NCI-H2227 (cell line): ENCODE measurements around the gene HOXA3.

Experiments
- DNase-seq: peaks from one replicate; lab custom pipeline; 2025; ENCODE audit not compliant: unreplicated experiment; lab: John Stamatoyannopoulos, UW

HOXA3 gene

GRCh38 chr7:27189997-27190748, 37.8 kb upstream of the HOXA3 start:
- no peak for DNase-seq

DNA sequence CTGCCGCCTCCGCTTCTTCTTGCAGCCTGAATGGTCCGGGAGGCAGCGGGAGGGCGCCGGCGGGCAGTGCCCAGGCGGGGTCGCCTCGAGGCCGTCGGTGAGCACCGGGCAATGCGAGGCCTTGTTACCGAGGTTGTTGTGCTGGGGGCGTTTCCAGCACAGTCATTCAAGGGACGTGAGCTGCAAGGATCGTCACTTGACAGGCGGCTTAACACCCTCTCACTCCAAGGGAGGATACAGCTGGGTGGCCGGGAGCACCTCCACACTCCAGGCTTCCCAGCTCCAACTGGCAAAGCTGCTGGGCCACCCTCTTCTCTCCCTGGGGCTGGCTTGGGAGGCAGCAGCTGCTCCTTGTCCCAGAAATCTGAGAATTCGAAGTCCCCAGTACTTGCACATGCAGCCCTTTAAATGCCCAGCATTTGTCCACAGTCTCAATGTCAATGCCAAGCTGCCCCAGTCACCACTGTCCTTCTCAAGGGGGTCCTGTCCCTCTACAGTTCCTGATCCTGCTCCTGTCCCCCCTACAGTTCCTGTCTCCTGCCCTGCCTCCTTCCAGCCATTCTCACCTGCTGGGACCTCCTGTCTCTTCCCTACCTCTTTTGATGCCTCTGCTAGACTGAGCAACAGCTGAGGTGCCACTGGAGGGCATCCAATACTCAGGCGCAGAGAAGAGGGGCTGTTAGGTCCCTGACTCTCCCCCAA, 37.1 kb upstream of the HOXA3 start:
- no peak for DNase-seq

DNA sequence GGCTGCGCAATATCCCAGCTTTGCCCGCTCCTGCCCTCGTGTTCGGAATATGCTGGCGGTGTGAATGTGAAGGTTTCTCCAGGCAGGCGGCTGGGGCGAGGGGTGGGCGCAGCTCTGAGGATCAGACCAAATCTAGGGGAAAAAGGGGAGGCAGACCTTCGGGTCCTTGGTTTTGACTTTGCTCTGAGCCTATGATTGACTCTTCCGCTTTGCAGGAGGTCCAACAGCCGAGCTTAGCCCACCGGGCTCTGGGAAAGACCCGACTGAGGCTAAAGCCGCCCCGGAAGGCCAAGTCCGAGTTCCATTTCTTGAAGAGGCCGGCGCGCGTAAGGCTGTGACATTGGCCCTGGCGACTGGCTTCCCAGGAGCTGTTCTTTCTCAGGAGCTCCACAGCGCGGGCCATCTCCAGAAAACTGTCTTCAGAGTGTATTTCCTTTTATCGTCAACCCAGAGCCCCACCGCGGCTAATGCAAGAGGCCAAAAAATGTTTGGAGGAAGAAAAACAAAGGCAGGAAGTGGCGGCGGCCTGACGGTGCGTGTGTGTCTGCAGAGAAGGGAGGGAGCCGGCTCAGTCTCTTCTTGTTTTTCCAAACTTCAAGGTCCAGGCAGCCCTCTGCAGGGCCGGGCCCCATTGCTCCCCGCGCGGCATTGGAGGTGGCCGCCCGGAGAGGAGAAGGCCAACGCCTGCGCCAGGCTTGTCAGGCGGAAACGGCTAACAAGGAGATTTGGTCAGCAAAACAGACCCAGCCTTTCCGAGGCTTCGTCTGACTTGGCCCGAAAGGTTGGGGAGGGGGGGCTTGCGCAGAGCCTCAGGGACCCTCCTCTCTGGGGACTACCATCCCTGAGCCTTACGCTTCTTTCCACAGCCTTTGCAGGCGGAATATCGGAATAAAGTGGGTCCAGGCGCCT, 36.3 kb upstream of the HOXA3 start:
- DNase-seq = no peak

GRCh38 chr7:27187475-27188385, 35.3 kb upstream of the HOXA3 start:
- no peak for DNase-seq

- no peak for DNase-seq
Observed at GRCh38 chr7:27186668-27187474, 34.5 kb upstream of the HOXA3 start.

DNA sequence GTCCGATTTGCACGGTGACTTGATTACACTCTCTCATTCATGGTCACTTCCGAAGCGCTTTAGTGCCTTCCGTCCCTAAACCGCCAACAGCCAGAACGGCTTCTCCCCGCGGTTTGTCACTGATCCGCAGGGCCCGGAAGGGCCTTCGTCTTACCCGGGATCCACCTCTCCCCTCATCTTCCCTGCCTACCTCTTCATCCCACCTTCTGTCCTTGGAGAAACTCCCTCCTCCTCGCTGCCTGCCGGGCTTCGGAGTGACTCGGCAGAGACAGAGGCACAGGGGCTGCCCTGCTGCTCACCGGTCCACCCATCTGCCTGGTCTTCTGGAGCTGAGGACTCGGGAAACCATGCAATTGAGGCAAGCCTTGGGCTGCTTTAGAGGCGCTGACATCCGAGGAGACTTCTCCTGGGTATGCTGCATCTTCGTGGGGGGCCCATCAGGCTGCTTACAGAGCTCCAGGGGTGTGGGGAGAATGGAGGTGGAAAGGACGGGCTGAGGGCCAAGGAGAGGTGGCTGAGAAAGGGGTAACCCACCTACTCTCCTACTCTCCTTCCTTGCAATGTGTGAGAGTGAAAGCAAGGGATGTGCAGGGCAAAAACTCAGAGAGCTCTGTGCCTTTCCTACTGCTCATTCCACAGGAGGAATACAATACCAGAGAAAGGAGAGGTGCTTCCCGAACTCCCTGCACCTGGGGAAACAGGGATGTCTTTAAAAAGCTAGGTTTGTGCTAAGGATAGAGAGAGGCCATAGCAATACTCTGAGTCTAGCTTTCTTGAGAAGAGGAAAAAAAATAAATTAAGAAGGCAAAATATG, 33.7 kb upstream of the HOXA3 start:
- no peak for DNase-seq

- no peak for DNase-seq
Observed at GRCh38 chr7:27185013-27185853, 32.9 kb upstream of the HOXA3 start, which contains the start of gene HOXA11. Gene HOXA11 (minus strand): TSS chr7:27185232. CDS start chr7:27185144, 88 bp downstream.

- DNase-seq = peak; percentile 17
Observed at GRCh38 chr7:27184337-27185012, 32.1 kb upstream of the HOXA3 start.

DNA sequence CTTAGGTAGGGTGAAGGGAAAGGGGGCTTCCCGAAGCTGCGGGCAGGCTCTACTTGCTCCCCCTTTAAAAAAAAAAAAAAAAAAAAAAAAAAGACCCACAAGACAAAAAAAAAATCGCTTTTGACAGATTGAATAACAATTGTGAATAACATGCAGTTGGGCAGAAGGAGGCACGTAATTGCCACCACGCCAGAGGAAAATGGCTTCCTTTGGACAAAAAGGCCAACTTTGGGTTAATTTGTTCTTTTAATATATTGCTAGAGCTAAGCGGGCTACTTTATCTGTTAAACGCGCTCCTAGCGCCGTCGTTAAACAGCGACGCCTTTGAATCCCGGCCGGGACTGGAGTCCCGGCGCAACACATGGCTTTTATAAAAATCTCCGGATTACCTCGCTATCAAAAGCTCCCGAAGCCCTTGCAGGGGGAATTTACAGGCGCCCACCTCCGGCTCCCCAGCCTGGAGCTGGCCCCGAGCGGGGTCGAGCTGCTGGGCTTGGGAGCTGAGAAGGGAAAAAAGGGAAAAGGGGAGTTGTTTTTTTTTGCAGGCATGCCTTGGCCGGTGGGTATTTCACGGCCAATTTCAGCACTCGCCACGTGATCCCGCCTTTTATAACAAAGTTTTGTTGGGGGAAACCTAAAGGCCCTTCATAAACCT, 31.4 kb upstream of the HOXA3 start:
- no peak for DNase-seq

DNA sequence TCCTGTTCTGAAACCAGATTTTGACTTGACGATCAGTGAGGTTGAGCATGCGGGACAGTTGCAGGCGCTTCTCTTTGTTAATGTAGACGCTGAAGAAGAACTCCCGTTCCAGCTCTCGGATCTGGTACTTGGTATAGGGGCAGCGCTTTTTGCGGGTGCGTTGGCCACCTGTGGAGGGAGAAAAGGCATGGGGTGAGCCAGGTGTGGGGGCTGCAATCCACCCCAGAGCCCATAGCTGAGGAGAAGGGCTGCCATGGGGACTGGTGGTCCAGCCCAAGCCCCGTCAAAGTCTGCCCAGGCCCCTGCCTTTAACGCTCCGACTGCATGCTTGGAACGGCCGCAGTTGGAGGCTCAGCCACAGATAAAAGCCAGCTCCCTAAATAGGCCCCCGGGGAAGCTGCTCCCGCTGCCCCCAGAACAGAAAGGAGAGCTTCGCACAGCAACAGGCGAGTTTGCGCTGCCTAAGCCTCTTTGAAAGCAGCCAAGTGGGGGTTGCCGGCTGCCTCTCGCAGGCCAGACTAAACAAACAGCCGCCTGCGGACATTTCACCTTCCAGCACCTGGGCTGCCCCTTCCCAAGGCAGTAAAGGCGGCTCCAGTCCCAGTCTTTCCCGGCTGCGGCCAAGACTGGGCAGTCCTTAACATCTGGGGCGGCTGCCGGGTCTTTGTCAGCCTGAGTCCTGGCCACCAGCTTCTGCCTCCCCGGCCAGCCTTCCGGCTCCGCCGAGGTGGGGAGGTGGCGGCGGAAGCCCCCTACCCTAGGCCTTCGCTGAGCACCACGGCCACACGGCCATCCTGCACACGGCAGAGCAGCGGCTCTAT, 30.7 kb upstream of the HOXA3 start:
- no peak for DNase-seq

GRCh38 chr7:27182285-27182841, 30.0 kb upstream of the HOXA3 start:
- DNase-seq = no peak

DNA sequence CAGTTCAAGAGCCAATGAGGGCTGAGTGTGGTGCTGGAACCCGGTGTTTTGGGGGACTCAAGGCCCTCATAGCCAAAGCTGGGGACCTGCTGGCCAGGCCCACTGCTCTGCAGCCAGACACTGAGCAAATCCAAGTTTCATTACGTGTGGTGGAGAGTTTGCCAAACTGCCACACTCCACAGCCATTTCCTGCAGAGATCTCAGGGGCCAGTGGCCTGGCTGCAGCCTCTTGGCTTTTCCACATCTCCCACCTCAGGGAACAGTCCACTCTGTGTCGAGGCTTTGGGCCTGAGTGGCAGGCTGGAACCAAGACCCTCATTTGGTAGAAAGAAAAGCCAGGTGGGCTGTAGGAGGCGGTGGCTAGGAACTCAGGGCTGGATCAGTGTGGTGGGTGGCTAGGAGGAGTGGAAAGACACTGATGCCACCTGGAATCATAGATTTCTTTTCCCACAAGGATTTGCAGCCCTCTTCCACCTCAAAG, 29.5 kb upstream of the HOXA3 start:
- DNase-seq = no peak

GRCh38 chr7:27180431-27181420, 28.3 kb upstream of the HOXA3 start:
- no peak for DNase-seq
